Fibroblast of lung (primary cell): Measurements from ENCODE around the gene DRGX. TPM values are rescaled to one million over a fixed set of nuclear protein-coding genes. Genes with fewer than 3 reads are reported as not detected.

ENCODE experiments used
- DNase-seq, 2 donors: peaks; one replicate each; pipeline versions ENCODE4 v3.0.0 to v3.0.0-alpha.2; 2010; ENCODE audit warnings: low read depth in 2 of 2
- H2AFZ ChIP-seq: 2 replicates; pipeline ENCODE4 v1.5.1; 2012; ENCODE audit warnings: low read length, control low read depth, inconsistent platforms
- H3K27ac ChIP-seq: 2 replicates; pipeline ENCODE4 v1.5.1; 2011; ENCODE audit warnings: low read length, control low read depth; ENCODE audit not compliant: insufficient read depth
- H3K27me3 ChIP-seq: 2 replicates; pipeline ENCODE4 v1.5.1; 2011; ENCODE audit warnings: mild to moderate bottlenecking, low read length; ENCODE audit not compliant: control insufficient read depth, insufficient read depth
- H3K36me3 ChIP-seq: 2 replicates; pipeline ENCODE4 v1.5.1; 2011; ENCODE audit warnings: low read length; ENCODE audit not compliant: control insufficient read depth, insufficient read depth
- H3K4me1 ChIP-seq: 2 replicates; pipeline ENCODE4 v1.5.1; 2011; ENCODE audit warnings: low read length; ENCODE audit not compliant: control insufficient read depth, insufficient read depth; ENCODE audit errors: extremely low read depth
- H3K4me2 ChIP-seq: 2 replicates; pipeline ENCODE4 v1.5.1; 2011; ENCODE audit warnings: low read length, control low read depth; ENCODE audit not compliant: insufficient read depth; ENCODE audit errors: extremely low read depth
- H3K4me3 ChIP-seq, 4 experiments: fragments of 200-600 bp in 1 of 4; sonication (generic) in 1 of 4; replicated peaks in 1 of 4; 2 replicates each; pipeline ENCODE4 v1.5.1; 2011 to 2016; ENCODE audit warnings: low read length in 4 of 4, low read depth in 3 of 4, mild to moderate bottlenecking in 3 of 4, control low read depth in 2 of 4, inconsistent platforms in 1 of 4, mixed read lengths in 1 of 4; ENCODE audit not compliant: insufficient read depth in 1 of 4; ENCODE audit errors: control extremely low read depth in 1 of 4
- H3K79me2 ChIP-seq: 2 replicates; pipeline ENCODE4 v1.5.1; 2012; ENCODE audit warnings: mild to moderate bottlenecking, low read length, inconsistent platforms; ENCODE audit not compliant: control insufficient read depth, insufficient read depth
- H3K9ac ChIP-seq: 2 replicates; pipeline ENCODE4 v1.5.1; 2011; ENCODE audit warnings: mild to moderate bottlenecking, low read length, control low read depth; ENCODE audit not compliant: insufficient read depth
- H3K9me3 ChIP-seq: 2 replicates; pipeline ENCODE4 v1.5.1; 2012; ENCODE audit warnings: low read depth, low read length; ENCODE audit not compliant: control insufficient read depth, insufficient read depth
- H4K20me1 ChIP-seq: 2 replicates; pipeline ENCODE4 v1.5.1; 2011; ENCODE audit warnings: low read length; ENCODE audit not compliant: control insufficient read depth, insufficient read depth; ENCODE audit errors: extremely low read depth
- CTCF ChIP-seq, 2 donors: IDR thresholded peaks in 1 of 2; conservative IDR thresholded peaks in 1 of 2; 1 replicate in 1 of 2; 2 replicates in 1 of 2; pipeline ENCODE4 v1.5.1; 2011 to 2012; ENCODE audit warnings: low read length in 2 of 2, control low read depth in 1 of 2, inconsistent platforms in 1 of 2, low read depth in 1 of 2, mild to moderate bottlenecking in 1 of 2
- EZH2 ChIP-seq: IDR thresholded peaks from 2 replicates; pipeline ENCODE4 v1.5.1; 2012; ENCODE audit warnings: low read length, control low read depth, mild to moderate bottlenecking; ENCODE audit errors: missing control alignments
- polyA plus RNA-seq, 2 donors: library from polyadenylated mRNA; depleted of rRNA in 1 of 2; stranded (reverse) in 1 of 2; unstranded in 1 of 2; fragments of >200 nt; gene quantifications; 2 replicates each; pipeline ENCODE4 v1.2.1, GENCODE V29; 2011 to 2012; ENCODE audit warnings: missing spikeins in 1 of 2
- total RNA-seq: library from RNA; depleted of rRNA; stranded (reverse); fragments of >200 nt; gene quantifications from 2 replicates; pipeline ENCODE4 v1.2.1, GENCODE V29; 2014

DRGX gene
- total and polyA plus RNA-seq, 2 donors (not counting 1 experiment from before 2014, with no cell fraction given): 0.11 TPM; not detected in 1

GRCh38 chr10:49349390-49349789, 46.5 kb downstream of the DRGX start:
- H3K4me1 ChIP-seq: no peaks in the 10 kb centered on the region
- H4K20me1 ChIP-seq: peaks cover 3% of the 10 kb centered on the region

GRCh38 chr10:49348593-49348992, 47.3 kb downstream of the DRGX start:
- Histone ChIP-seq H3K4me2 (no peak overlapping the region), H3K4me3 (no peak overlapping the region), H3K9me3 (no peaks in the 10 kb centered on the region), H3K36me3 (no peaks in the 10 kb centered on the region), H3K4me1 (no peaks in the 10 kb centered on the region), H3K27me3 (no peaks in the 10 kb centered on the region), H2AFZ (no peak overlapping the region), H3K9ac (no peak overlapping the region), H3K27ac (no peak overlapping the region), H3K79me2 (no peaks in the 10 kb centered on the region), H4K20me1 (peaks cover 3% of the 10 kb centered on the region)
- no peak for DNase-seq
- no peak for TF ChIP-seq EZH2

More at GRCh38 chr10:49349390-49349789, 46.5 kb downstream of the DRGX start:
- no peak overlapping the region for H3K27ac ChIP-seq
- H3K36me3 ChIP-seq: no peaks in the 10 kb centered on the region
- no peaks in the 10 kb centered on the region for H3K27me3 ChIP-seq
- no peak for DNase-seq
- H2AFZ ChIP-seq: no peak overlapping the region
- no peak overlapping the region for H3K4me3 ChIP-seq
- H3K79me2 ChIP-seq: no peaks in the 10 kb centered on the region
- no peak overlapping the region for H3K4me2 ChIP-seq
- no peaks in the 10 kb centered on the region for H3K9me3 ChIP-seq
- no peak overlapping the region for H3K9ac ChIP-seq
- TF ChIP-seq CTCF (conservative IDR thresholded peaks at IDR 0.05 in 1 of 2, IDR thresholded peaks at IDR 0.05 in 1 of 2; ENCODE audit: low read depth in 1 of 2, low read length in 2 of 2): no peak
- TF ChIP-seq EZH2: no peak

GRCh38 chr10:49347827-49348226, 48.1 kb downstream of the DRGX start:
- H3K27me3 ChIP-seq: no peaks in the 10 kb centered on the region
- no peak overlapping the region for H3K9ac ChIP-seq
- H3K4me2 ChIP-seq: no peak overlapping the region
- H3K79me2 ChIP-seq: no peaks in the 10 kb centered on the region
- DNase-seq: no peak
- H4K20me1 ChIP-seq: peaks cover 3% of the 10 kb centered on the region
- no peak overlapping the region for H2AFZ ChIP-seq
- no peaks in the 10 kb centered on the region for H3K9me3 ChIP-seq
- TF ChIP-seq CTCF (conservative IDR thresholded peaks at IDR 0.05 in 1 of 2, IDR thresholded peaks at IDR 0.05 in 1 of 2; ENCODE audit: low read depth in 1 of 2, low read length in 2 of 2) (no peak), EZH2 (no peak)
- H3K4me1 ChIP-seq: no peaks in the 10 kb centered on the region
- H3K36me3 ChIP-seq: no peaks in the 10 kb centered on the region
- H3K27ac ChIP-seq: no peak overlapping the region
- H3K4me3 ChIP-seq: no peak overlapping the region
